Keratinocyte (primary cell): Measurements from ENCODE around the gene SULT1B1. TPM values are rescaled to one million over a fixed set of nuclear protein-coding genes. Genes with fewer than 3 reads are reported as not detected.

Source experiments
- DNase-seq: peaks from one replicate; pipeline ENCODE4 v3.0.0-alpha.2; 2011; ENCODE audit warnings: low read depth, missing footprints, low spot score
- FAIRE-seq: peaks from 2 replicates; lab custom pipeline; 2011; peaks lifted over from hg19 to GRCh38; lab: Jason Lieb, UNC
- H2AFZ ChIP-seq: 2 replicates; pipeline ENCODE4 v1.6.0; 2012; ENCODE audit warnings: low read length, control low read depth, inconsistent platforms; ENCODE audit not compliant: control insufficient read depth
- H3K27ac ChIP-seq: 2 replicates; pipeline ENCODE4 v1.5.1; 2011; ENCODE audit warnings: low read length; ENCODE audit not compliant: control insufficient read depth, insufficient read depth
- H3K27me3 ChIP-seq: 3 replicates; pipeline ENCODE4 v1.6.0; 2011; ENCODE audit warnings: low read length; ENCODE audit not compliant: control insufficient read depth, insufficient read depth; ENCODE audit errors: extremely low read depth
- H3K36me3 ChIP-seq, 2 experiments: 2 replicates in 1 of 2; 3 replicates in 1 of 2; pipeline ENCODE4 v1.5.1; 2011; ENCODE audit warnings: low read length in 2 of 2, mild to moderate bottlenecking in 1 of 2; ENCODE audit not compliant: control insufficient read depth in 2 of 2, insufficient read depth in 2 of 2; ENCODE audit errors: extremely low read depth in 1 of 2
- H3K4me1 ChIP-seq: 3 replicates; pipeline ENCODE4 v1.5.1; 2011; ENCODE audit warnings: low read length; ENCODE audit not compliant: control insufficient read depth, insufficient read depth; ENCODE audit errors: extremely low read depth
- H3K4me2 ChIP-seq: 3 replicates; pipeline ENCODE4 v1.6.0; 2011; ENCODE audit warnings: low read depth, low read length; ENCODE audit not compliant: control insufficient read depth, insufficient read depth; ENCODE audit errors: extremely low read depth
- H3K4me3 ChIP-seq, 3 experiments: fragments of 200-600 bp in 1 of 3; sonication (generic) in 1 of 3; 2 replicates in 2 of 3; 3 replicates in 1 of 3; pipeline ENCODE4 v1.5.1; 2011 to 2016; ENCODE audit warnings: low read length in 3 of 3, mild to moderate bottlenecking in 3 of 3, control low read depth in 2 of 3, inconsistent platforms in 1 of 3, low read depth in 1 of 3, mixed read lengths in 1 of 3, mixed run types in 1 of 3, moderate library complexity in 1 of 3; ENCODE audit not compliant: control insufficient read depth in 2 of 3, insufficient read depth in 2 of 3; ENCODE audit errors: extremely low read depth in 1 of 3
- H3K79me2 ChIP-seq: 2 replicates; pipeline ENCODE4 v1.6.0; 2012; ENCODE audit warnings: low read length; ENCODE audit not compliant: control insufficient read depth, insufficient read depth
- H3K9ac ChIP-seq: 3 replicates; pipeline ENCODE4 v1.6.0; 2011; ENCODE audit warnings: low read length; ENCODE audit not compliant: control insufficient read depth, insufficient read depth; ENCODE audit errors: extremely low read depth
- H3K9me1 ChIP-seq: 3 replicates; pipeline ENCODE4 v1.6.0; 2011; ENCODE audit warnings: low read length; ENCODE audit not compliant: control insufficient read depth, insufficient read depth; ENCODE audit errors: extremely low read depth
- H3K9me3 ChIP-seq: 2 replicates; pipeline ENCODE4 v1.5.1; 2012; ENCODE audit warnings: low read depth, low read length; ENCODE audit not compliant: control insufficient read depth
- H4K20me1 ChIP-seq: 3 replicates; pipeline ENCODE4 v1.6.0; 2011; ENCODE audit warnings: low read length; ENCODE audit not compliant: control insufficient read depth, insufficient read depth; ENCODE audit errors: extremely low read depth
- CTCF ChIP-seq, 3 experiments: IDR thresholded peaks in 1 of 3; conservative IDR thresholded peaks in 1 of 3; optimal IDR thresholded peaks in 1 of 3; 2 replicates in 2 of 3; 3 replicates in 1 of 3; pipeline versions ENCODE3 to v1.5.1; 2011; ENCODE audit warnings: low read length in 3 of 3, mild to moderate bottlenecking in 3 of 3, moderate library complexity in 2 of 3, control low read depth in 1 of 3, inconsistent platforms in 1 of 3; ENCODE audit not compliant: insufficient read depth in 2 of 3; ENCODE audit errors: extremely low read depth in 1 of 3
- EZH2 ChIP-seq: IDR thresholded peaks from one replicate; pipeline ENCODE4 v1.6.1; 2012; ENCODE audit warnings: inconsistent platforms, mild to moderate bottlenecking, low read length, moderate library complexity
- dilution Hi-C: fragments of 300-500 bp; cut with MboI; formaldehyde crosslinking; loops from one replicate; pipeline ENCODE4 v1.7.0; 2020; ENCODE audit warnings: low sequenced_read_pairs; ENCODE audit not compliant: extremely low pct_ligation_motif_present
- polyA plus RNA-seq, 5 experiments: library from polyadenylated mRNA; depleted of rRNA in 3 of 5; stranded (reverse) in 3 of 5; stranded (forward) in 1 of 5; unstranded in 1 of 5; fragments of >200 nt; gene quantifications; 1 replicate in 1 of 5; 2 replicates in 3 of 5; 3 replicates in 1 of 5; pipeline versions ENCODE4 v1.2.1 to v1.2.3, GENCODE V29; 2011 to 2012; ENCODE audit warnings: missing spikeins in 2 of 5, low read depth in 1 of 5, low replicate concordance in 1 of 5

Gene SULT1B1
- polyA plus RNA-seq, 1 donor (not counting 4 experiments of a cell fraction or from before 2014, with no cell fraction given), result 0.39 TPM

- no peak for FAIRE-seq
- H3K4me3 ChIP-seq, result no peak overlapping the region
- H3K9me3 ChIP-seq, result no peaks in the 10 kb centered on the region
- TF ChIP-seq EZH2 (no peak), CTCF (optimal IDR thresholded peaks at IDR 0.05 in 1 of 3, IDR thresholded peaks at IDR 0.05 in 1 of 3, conservative IDR thresholded peaks at IDR 0.05 in 1 of 3; ENCODE audit: extremely low read depth in 1 of 3, insufficient read depth in 2 of 3, low read length in 3 of 3) (no peak)
- H3K9me1 ChIP-seq, result no peaks in the 10 kb centered on the region
- H3K27me3 ChIP-seq, result no peaks in the 10 kb centered on the region
- H3K36me3 ChIP-seq, result no peaks in the 10 kb centered on the region
- no peaks in the 10 kb centered on the region for H3K4me1 ChIP-seq
- H3K9ac ChIP-seq, result no peak overlapping the region
- no peak overlapping the region for H2AFZ ChIP-seq
- H3K4me2 ChIP-seq, result no peak overlapping the region
- no peak overlapping the region for H3K27ac ChIP-seq
- no peaks in the 10 kb centered on the region for H4K20me1 ChIP-seq
- no peak for DNase-seq
- H3K79me2 ChIP-seq, result no peaks in the 10 kb centered on the region
- dilution Hi-C loops, result no loop called here
Observed at GRCh38 chr4:69776696-69777095, 16.3 kb upstream of the SULT1B1 start.

- dilution Hi-C loops, result no loop called here
- no peak overlapping the region for H2AFZ ChIP-seq
- H3K27ac ChIP-seq, result no peak overlapping the region
- H3K36me3 ChIP-seq, result no peaks in the 10 kb centered on the region
- no peak for FAIRE-seq
- H3K79me2 ChIP-seq, result no peaks in the 10 kb centered on the region
- H3K4me2 ChIP-seq, result no peak overlapping the region
- TF ChIP-seq EZH2 (no peak), CTCF (optimal IDR thresholded peaks at IDR 0.05 in 1 of 3, IDR thresholded peaks at IDR 0.05 in 1 of 3, conservative IDR thresholded peaks at IDR 0.05 in 1 of 3; ENCODE audit: extremely low read depth in 1 of 3, insufficient read depth in 2 of 3, low read length in 3 of 3) (no peak)
- no peak for DNase-seq
- H4K20me1 ChIP-seq, result no peaks in the 10 kb centered on the region
- no peaks in the 10 kb centered on the region for H3K4me1 ChIP-seq
- no peak overlapping the region for H3K9ac ChIP-seq
- no peaks in the 10 kb centered on the region for H3K27me3 ChIP-seq
- H3K9me3 ChIP-seq, result no peaks in the 10 kb centered on the region
- H3K4me3 ChIP-seq, result no peak overlapping the region
- no peaks in the 10 kb centered on the region for H3K9me1 ChIP-seq
Observed at GRCh38 chr4:69775321-69775867, 15.0 kb upstream of the SULT1B1 start.
